ENCODE data around the gene MRPL34.
A peak's percentile ranks its signal among the peaks of the same experiment; 100 is the strongest.

MRPL34 gene

DNA sequence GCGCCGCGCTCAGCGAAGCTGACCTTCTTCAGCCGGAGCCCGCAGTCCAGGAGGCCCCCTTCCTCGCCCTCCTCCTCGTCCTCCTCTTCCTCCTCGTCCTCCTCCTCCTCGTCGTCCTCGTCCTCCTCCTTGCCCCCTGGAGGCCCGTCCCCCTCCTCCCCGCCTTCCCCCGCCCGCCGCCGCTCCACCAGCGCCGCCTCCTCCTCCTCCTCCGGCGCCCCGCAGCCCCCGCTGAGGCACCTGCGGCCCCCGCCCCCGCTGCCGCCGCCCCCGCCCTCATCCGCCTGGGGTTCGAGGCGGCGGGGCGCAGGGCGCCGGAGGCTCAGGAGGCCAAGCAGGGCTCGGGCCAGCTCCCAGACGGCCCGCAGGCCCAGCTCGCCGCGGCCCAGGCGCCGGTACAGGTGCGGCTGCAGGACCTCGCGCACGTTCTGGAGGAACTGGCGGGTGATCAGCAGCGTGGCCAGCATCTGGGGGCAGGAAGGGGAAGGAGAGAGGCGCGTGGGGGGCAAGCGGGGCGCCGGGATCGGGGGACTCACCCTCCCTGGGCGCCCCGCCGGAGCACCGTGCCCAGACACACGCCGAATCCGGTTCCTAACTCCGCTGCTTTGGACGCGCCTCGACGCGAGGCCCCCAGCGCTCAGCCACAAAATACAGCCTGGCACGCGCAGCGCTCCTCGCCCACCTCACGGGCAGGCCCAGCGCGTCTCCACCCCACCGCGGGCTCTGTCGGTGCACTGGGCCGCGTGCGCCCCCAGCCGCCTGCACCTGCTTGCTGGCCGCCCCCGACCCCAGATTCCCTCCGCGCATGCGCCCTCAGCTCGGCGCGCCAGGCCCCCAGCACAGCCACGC lies 23.1 kb downstream of the MRPL34 start:
- DNase-seq (ENCODE audit: low read depth) = no peak

DNA sequence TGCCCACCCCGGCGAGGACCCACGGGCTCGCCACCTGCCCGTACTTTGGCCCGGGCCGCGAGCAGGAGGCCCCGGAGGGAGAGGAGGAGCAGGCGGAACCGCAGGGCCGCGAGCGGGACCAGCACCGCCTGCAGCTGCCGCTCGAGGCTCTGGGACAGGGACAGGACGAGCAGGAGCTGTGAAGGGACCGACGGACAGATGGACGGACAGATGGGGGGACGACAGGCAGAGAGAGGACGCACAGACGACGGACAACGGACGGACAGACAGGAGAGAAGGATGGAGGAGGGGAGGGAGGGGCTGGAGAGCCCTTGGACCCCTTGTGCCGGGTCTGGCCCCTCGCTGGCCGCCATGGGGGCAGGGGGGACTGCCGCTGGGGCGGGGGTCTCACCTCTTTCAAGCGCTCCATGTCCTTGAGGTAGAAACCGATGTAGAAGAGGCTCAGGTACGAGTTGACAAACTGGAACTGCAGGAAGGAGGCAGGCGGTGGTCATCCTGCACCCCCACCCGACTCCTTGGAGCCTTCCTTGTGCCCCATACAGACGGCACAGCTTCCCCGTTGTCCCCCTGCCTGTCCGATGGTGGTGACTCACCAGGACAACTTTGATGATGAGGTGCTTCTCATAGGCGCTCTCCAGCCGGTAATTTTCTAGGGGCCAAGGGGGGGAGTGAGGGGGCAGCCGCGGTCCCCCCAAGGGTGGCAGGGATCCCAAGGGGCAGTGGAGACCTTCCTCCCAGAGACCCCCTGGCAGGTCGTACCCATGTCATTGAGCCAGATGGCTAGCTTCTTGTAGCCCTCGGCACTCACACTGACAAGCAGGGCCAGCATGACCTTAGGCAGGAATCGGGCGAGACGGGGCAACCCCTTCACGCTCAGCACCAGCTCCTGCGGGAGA lies 23.9 kb downstream of the MRPL34 start:
- no peak for DNase-seq (ENCODE audit: low read depth)

DNA sequence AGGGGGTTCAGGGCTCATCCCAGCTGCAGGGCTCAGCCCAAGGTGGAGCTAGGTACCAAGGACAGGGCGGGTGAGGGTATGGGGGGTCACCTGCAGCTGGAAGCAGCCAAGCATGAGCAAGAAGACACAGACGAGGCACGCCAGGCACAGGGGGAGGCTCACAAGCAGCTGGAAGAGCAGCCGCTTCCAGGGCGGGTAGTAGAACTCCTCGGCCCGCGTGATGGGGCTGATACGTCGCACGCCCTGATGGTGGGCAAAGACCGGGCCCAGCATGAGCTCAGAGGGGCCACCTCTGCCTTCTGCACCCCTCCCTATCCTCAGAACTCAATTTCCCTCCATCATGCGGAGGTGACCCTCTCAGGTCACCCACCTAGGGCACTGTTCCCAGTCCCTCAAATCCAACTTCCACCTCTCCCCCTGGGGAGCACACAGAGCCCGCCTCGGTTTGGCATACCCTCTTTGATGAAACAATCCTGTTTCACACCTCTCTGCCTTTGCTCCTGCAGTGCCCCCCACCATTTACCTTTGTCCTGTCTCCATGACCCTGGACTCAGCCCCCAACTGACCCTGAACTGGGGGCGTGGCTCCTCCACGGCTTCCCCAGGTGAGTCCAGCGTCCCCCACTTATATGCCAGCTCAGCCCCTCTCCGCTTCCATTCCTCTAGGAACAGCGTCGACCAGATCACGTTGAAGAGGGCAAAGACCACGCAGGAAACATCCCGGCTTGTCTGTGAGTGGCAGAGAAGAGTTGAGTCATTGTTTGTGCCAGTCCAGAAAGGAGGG lies 24.8 kb downstream of the MRPL34 start:
- DNase-seq (ENCODE audit: low read depth) = no peak

DNA sequence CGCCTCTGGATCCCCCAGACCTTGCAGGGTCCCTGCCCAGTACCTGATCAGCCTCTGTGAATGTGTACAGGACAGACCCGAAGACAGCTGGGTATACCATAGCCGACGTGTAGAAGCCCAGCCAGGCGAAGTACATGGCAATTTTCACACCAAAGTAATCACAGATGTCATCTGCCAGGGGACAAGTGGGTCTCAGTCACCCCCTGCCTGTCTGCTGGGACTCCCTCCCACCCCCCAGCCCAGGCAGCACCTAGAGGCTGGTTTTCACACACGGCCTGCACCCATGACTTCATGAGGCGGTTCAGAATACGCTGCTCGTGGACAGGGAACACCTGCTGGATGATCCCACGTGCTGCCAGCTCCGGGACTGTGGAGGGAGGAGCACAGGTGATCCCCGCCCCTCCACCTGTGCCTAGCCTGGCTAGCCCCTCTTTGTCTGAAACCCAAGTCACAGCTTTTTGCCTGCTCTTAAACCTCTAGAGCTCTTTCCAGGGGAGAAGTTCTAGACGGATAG lies 25.4 kb downstream of the MRPL34 start:
- no peak for DNase-seq (ENCODE audit: low read depth)

DNA sequence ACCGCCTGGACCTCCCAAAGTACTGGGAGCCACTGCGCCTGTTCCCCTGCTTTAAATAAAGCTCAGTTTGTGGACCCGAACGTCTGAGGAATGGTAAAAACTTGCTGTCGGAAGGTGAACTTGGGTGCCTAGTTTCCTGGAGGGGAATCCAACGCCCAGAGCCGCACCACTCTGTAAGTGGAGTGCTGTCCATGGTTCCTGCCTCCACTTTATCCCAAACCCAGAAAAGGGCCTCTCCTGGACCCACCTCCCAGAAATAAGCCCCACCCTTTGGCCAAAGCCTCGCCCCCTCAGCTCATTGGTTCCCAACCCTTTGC lies 26.6 kb downstream of the MRPL34 start:
- no peak for DNase-seq (ENCODE audit: low read depth)

DNA sequence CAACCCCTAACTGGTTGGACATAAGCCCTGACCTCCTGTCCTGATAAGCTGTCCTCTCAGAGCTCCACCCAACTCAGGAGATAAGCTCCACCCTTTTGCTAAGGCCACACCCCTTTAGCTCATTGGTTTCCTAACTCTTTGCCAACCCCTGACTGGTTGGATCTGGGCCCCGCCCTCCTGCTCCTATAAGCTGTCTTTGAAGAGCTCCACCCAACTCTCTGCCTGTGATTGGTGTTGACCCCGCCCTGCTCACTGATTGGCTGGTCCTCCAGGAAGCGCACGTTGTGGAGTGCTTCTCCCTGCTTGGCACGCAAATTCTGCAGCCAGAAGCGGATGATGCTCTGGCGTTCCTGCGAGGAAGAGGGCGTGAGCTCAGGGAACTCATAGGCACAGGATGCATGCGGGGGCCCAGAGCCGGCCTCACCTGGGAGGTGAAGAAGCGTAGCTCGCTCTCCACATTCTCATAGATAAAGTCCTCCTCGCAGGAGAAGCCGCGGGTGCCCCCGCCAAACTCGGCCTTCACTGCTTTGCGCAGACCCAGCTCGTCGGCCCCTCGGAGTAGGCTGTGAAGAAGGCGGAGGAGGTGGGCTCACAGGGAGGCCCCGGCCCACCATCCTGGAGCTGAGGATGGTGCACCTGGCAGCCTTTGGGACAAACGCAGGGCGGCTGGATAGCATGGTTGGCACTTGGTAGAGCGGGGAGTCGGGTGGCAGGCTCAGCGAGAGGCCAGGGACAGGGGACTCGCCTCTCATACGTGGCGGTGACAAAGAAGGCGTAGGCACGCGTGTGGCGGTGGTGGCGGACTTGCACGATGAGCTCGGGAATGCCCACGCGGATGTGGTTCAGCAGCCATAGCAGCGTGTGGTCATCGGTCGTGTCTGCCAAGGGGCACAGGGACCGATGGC lies 27.3 kb downstream of the MRPL34 start:
- no peak for DNase-seq (ENCODE audit: low read depth)

DNA sequence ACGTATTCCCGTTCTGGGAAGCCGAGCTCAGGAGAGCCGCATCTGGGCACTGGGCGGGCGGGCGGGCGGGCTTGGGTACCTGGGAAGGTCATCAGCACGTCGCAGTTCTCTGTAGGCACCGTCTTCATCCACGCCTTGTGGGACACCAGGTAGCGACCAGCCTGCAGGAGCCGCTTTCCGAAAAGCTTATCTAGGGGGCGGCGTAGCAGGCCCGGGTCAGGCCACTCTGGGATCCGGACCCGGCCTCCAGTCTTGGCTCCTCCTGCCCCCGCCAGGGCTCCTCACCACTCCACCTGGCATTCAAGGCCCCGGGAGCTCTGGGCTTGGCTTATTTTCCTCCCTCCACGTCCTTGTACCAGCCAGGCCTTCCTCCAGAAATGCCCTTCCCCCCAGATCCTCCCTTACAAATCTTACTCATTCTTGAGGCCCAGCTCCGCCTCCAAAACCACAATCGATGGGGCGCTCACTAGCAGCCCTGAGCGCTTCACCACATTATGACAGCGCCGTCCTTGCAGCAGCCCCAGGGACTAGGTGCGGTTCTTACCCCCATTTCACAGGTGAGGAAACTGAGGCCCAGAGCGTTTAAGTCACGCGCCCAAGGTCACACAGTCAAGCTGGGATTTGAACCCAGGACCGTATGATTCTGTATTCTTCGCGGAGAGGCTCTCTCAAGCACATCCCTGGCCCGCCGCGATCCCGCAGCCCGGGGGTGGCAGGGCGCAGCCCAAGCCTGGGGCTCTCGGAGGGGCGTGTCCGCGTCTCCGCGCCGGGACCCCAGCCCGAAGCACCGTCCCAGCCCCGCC lies 28.1 kb downstream of the MRPL34 start:
- peak; percentile 75 for DNase-seq (ENCODE audit: low read depth)

DNA sequence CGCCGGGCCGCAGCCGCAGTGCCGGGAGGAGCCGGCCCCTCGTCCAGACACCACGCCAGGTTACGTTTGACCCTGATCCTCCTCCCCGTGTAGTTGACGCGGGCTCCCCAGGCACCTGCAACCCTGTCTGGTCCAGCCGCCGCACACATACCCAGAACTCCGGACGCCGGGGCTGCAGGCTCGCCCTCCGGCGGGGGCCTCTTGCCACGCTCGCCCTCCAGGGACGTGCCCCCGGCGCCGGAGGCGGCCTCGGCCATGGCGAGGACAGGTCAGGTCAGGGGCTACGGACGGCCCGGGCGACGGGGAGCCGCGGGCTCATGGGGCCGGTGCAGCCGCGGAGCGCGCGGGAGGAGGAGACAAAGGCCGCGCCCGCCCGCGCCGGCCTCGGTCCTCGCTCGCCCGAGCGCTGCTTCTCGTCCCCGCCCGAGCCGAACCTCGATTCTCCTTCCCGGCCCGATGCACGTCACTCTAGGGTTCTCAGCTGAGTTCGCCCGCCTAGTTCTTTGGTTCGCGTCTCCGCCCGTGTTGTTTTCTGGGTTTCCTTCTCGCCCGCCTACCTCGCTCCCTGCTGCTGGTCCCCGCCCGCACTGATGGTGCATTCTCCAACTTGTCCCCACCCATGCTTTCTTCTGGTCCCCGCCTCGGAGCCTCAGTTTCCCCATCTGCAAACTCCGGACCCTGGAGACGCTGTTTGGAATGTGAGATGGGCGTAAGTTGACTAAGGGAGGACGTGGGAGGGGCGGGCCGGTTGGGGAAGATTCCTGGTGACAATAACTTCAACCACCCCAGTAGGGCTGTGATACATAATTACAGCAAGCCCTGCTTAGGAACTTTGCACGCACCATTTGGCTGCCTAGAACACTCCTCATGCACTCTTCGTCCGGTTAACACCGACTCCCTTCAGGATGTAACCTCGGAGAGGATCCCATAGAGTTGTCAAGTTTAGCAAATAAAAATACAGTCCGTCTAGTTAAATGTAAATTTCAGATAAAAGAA lies 29.0 kb downstream of the MRPL34 start, which contains the start of gene ANO8:
TSS of gene ANO8 (minus strand) at position 442 of the 996 bp plus-strand sequence. CDS start at position 257, 185 bp downstream.
- DNase-seq (ENCODE audit: low read depth) = peak; percentile 94

DNA sequence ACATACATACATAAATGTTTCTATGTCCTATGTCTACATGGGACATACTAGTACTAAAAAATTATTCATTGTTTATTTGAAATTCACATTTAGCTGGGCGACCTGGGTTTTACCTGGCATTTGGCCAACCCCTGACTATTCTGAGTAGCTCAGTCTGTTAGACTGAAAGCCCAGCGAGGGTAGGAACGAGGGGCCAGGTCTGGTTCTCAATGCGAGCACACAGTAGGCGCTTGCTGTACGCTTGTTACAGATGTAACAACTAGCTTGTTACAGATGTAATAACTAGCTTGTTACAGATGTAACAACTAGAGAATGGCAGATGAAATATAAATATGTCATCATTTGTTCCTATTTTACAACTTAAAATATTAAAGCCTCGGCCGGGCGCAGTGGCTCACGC lies 29.9 kb downstream of the MRPL34 start:
- no peak for DNase-seq (ENCODE audit: low read depth)

DNA sequence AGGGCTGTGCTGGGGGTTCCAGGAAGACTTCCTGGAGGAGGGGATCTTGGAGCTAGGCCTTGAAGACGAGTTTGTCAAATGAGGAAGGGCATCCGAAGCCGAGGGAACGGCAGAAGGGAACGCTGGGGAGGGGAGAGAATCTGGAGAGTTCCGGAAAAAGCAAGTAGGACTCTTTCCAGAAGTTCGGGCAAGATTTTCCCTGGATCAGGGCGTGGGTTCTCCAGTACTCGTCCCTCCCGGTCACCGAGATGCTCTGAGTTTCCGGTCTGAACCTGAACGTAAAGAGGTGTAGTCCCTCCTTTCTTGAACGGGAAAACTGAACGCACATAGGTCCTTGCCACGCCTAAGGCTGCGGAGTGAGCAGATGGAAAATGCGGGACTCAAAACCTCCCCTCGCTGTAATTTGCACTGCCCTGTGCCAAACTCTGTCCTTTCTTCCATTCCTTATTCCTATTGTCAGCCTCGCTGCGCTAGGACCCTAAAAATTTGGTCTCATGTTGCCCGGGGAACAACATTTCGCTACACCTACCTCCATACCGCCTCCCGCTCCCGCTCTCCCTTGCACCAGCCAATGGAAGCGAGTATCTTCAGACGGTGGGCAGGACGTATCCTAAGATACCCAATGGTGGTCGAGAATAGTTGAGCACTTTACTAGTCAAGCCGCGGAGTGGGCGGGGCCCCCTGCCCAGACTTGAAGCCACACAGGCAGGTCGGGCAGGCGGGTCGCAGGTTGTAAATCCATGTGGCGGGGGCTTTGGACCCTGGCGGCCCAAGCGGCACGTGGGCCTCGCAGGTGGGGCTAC lies 31.4 kb downstream of the MRPL34 start, which contains the start of gene GTPBP3:
TSS of gene GTPBP3 (plus strand) at position 682 of the 803 bp plus-strand sequence. CDS start at position 741, 59 bp downstream.
- DNase-seq (ENCODE audit: low read depth) = peak; percentile 95

DNA sequence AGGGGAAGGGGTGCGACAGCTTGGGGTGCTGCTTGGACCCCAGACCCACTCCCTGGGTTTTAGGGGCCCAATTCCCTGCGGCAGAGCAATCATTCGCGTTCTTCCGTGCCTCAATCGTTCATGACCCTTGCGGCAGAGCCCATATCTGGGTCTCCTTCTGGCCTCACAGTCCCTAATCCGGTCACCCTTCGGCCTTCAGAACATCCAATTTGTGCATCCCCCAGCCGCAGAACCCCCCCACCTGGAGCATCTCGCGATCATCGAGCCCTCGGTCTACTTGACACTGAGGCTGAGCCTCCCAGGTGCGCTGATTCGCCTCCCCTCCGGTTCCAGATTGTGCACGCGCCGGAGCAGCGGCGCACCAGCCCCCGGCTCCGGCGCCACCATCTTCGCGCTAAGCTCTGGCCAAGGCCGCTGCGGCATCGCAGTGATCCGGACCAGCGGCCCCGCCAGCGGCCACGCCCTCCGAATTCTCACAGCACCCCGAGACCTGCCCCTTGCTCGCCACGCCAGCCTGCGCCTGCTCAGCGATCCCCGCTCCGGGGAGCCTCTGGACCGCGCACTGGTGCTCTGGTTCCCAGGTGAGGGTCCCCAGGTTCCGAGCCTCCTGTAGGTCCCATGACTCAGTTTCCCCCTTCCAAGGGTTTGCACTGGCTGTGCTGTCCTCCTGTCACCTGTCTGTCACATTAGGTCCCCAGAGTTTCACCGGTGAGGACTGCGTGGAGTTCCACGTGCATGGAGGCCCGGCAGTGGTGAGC lies 32.2 kb downstream of the MRPL34 start:
- DNase-seq (ENCODE audit: low read depth) = no peak

DNA sequence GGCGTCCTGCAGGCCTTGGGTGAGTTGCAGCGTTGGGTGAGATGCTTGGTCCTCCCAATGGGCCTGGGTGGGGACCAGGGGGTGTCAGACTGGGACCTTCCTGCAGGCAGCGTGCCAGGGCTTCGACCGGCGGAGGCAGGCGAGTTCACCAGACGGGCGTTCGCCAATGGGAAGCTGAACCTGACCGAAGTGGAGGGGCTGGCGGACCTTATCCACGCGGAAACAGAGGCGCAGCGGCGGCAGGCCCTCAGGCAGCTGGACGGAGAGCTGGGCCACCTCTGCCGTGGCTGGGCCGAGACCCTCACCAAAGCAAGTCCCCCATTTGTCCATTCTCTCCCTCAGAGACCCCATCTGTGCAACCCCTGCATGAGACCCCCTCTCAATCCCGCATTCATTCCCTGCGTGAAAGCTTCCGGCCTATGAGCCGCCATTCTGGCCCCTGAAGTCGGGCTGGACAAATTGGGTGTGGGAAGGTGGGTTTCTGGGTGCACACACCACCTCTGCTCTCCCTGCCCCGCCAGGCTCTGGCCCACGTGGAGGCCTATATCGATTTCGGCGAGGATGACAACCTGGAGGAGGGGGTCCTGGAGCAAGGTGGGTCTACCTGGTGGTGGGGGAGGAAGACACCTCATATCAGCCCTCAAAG lies 32.9 kb downstream of the MRPL34 start:
- DNase-seq (ENCODE audit: low read depth) = no peak

DNA sequence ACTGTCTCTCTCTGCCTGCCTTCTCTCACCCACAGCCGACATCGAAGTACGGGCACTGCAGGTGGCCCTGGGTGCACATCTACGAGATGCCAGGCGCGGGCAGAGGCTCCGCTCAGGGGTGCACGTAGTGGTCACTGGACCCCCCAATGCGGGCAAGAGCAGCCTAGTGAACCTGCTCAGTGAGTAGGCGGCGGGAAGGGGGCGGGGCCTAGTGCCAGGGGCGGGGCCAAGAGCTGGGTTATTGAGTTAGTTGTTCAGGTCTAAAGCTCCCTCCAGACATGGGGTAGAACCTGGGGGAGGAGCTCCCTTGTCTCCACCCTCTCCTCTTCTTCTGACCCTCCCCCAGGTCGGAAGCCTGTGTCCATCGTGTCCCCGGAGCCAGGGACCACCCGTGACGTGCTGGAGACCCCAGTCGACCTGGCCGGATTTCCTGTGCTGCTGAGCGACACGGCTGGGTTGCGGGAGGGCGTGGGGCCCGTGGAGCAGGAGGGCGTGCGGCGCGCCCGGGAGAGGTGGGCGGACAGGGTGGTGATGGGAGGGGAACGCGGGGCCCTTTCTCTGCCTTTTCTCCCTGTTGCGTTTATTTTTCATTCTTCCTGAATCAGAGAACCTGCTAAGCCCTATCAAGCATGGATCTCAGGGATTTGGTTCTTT lies 33.5 kb downstream of the MRPL34 start:
- no peak for DNase-seq (ENCODE audit: low read depth)

DNA sequence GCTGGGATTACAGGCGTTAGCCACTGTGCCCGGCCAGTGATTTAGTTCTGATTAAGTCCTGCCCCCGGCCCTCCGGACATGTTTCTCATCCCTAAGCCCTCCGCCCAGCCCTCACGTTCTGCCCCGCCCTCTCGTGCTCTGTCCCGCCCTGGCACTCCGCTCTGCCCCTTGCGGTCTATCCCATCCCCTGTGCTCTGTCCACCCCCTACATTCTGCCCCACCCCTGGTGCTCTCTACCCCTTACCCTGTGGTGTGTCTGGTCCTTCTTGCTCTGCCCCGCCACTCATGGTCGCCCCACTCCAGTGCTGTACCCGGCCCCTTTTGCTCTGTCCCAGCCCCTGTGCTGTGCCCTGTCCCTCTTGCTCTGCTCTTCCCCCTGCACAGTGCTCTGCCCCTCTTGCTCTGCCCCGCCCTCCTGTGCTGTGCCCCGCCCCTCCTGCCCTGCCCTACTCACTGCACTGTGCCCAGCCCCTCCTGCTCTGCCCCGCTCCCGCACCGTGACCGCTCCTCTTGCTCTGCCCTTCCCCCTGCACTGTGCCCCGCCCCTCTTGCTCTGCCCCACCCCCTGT lies 34.7 kb downstream of the MRPL34 start:
- DNase-seq (ENCODE audit: low read depth) = no peak

DNA sequence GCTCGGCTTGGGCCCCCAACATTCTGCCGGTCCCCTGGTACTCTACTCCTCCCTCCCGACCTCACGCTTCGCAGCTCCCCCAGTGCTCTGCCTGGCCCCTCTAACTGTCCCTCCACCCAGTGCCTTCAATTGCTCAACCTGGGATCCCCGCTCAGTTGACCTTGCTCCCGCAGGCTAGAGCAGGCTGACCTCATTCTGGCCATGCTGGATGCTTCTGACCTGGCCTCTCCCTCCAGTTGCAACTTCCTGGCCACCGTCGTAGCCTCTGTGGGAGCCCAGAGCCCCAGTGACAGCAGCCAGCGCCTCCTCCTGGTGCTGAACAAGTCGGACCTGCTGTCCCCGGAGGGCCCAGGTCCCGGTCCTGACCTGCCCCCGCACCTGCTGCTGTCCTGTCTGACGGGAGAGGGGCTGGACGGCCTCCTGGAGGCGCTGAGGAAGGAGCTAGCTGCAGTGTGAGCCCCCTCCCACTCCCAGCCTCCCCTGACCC lies 35.2 kb downstream of the MRPL34 start:
- DNase-seq (ENCODE audit: low read depth) = no peak

DNA sequence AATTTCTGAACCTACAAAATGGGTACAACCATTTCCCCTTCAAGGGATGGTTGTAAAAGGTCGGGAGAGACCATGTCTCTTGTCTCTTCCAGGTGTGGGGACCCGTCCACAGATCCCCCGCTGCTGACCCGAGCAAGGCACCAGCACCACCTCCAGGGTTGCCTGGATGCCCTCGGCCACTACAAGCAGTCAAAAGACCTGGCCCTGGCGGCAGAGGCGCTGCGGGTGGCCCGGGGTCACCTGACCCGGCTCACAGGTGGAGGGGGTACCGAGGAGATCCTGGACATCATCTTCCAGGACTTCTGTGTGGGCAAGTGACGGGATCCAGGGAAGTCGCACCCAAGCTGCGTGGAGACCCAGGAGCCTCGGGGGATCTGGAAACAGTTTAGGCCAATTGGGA lies 35.7 kb downstream of the MRPL34 start:
- DNase-seq (ENCODE audit: low read depth) = no peak
